Stimulated activated CD4-positive, alpha-beta T cell treated with anti-CD3 and anti-CD28 coated beads, Interleukin-2, amount 100 ng/mL, for 24 hours (primary cell): ENCODE results near the gene EIF3J.
A peak's percentile ranks its signal among the peaks of the same experiment; 100 is the strongest.
"Not testable (repeated sequence)": the region's sequence is repeated elsewhere in the genome, so short reads cannot be mapped to it uniquely, and the experiment has no call there.

Experiments
- DNase-seq, 2 donors: peaks; one replicate each; pipeline ENCODE4 v3.0.0-alpha.2; 2020

EIF3J gene, protein sequence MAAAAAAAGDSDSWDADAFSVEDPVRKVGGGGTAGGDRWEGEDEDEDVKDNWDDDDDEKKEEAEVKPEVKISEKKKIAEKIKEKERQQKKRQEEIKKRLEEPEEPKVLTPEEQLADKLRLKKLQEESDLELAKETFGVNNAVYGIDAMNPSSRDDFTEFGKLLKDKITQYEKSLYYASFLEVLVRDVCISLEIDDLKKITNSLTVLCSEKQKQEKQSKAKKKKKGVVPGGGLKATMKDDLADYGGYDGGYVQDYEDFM

DNA sequence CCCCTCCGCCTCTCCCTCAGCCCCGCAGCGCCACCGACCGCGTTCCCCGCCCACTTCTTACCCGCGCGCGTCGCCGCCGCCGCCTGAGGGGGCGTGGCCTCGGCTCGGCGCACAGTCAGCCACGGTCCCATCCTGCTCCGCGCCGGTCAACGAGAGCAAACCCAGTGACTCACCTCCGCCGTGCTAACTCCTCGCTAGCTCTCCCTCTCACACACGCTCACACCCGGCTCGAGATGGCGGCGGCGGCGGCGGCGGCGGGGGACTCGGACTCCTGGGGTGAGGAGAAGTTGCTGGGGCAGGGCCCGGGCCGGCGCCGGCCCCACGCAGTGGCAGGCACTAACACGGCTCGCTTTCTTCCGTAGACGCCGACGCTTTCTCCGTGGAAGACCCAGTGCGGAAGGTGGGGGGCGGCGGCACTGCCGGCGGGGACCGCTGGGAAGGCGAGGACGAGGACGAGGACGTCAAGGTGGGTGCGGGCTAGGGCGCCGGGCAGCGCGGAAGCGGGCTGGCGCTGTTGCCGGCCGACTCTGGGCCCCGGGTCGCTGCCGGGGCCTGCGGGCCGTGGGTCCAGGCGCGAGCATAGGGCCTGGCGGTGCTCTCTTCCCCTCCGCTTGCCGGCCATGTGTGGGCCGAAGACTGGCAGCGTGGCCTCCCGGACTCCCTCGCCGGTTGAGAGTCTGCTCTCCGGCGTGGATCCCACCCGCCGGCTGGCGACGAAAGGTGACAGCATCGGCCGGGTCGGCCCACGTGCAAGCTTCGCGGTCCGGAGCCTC is at the start of gene EIF3J:
Gene EIF3J (plus strand): TSS at position 186 of the 773 bp plus-strand sequence. CDS start 48 bp downstream, at position 234.
- peak; percentile 93 to 94 for DNase-seq

DNA sequence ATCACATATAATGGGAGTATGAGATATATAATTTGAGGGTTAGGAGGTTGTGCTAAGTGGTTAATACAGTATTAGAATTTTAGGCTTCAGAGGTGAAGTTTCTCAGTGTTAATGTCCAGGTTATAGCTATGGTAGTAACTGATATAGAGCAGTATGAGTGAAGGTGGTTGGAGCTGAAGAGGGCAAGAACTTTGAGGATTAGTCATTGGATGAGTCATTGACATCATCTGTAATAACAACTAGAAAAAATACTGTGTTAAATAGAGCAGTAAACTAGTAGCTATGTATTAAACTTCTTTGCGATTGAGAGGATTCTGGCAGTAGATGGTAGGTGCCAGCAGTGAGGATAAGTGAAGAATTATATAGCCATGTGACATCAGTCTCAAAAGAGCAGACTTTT is 47.5 kb upstream of the EIF3J start:
- no peak for DNase-seq

DNA sequence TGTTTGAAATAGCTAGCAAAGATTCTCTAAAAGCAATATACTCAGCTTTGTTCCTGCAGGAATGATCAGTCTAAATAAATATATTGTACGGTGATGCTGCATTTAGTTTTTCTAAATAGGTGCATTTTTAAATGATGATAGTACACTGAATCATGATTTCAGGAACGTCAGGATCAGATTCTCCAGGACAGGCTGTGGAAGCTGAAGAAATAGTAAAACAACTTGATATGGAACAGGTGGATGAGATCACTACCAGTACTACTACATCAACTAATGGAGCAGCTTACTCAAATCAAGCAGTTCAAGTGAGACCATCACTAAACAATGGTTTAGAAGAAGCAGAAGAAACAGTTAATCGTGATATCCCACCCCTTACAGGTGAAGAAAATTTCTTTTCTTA is 46.3 kb upstream of the EIF3J start:
- DNase-seq = no peak

DNA sequence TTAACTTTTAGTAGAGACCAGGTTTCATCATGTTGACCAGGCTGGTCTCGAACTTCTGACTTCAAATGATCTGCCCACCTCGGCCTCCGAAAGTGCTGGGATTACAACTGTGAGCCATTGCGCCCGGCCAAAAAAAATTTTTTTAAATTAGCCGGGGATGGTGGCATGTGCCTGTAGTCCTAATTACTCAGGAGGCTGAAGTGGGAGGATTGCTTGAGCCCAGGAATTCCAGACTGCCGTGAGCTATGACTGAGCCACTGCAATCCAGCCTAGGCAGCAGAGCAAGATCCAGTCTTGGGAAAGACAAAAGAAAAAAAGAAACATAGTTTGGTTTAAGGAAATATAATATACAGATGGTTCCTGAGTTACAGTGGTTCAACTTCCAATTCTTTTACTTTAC is 44.9 kb upstream of the EIF3J start:
- DNase-seq = no peak

DNA sequence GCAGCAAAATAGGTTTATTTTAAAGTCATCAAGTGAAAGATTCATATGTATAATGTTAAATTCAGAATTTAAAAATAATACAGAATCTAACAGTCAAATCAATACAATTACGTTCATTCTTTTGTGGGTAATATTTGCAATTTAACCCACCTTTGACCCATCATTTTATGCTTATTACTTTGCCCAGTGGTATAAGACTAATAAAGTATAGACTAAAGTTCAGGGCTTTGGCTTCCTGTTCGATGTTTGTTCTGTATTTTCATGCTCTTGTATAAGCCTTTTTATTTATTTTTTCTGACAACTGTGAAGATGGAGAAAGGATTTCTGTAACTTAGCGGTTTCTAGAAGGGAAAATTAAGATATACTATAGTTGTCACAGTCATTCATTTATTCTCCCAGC is 44.3 kb upstream of the EIF3J start:
- no peak for DNase-seq

DNA sequence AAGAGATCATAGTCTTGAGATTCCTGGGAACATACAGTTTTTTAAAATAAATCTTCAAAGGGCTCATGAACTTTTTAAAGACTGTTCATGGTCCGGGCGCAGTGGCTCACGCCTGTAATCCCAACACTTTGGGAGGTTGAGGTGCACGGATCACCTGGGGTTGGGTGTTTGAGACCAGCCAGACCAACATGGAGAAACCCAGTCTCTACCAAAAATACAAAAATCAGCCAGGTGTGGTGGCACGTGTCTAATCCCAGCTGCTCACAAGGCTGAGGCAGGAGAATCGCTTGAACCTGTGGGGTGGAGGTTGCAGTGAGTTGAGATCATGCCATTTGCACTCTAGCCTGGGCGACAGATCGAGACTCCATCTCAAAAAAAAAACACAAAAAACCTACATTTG is 41.4 kb upstream of the EIF3J start:
- no peak for DNase-seq

DNA sequence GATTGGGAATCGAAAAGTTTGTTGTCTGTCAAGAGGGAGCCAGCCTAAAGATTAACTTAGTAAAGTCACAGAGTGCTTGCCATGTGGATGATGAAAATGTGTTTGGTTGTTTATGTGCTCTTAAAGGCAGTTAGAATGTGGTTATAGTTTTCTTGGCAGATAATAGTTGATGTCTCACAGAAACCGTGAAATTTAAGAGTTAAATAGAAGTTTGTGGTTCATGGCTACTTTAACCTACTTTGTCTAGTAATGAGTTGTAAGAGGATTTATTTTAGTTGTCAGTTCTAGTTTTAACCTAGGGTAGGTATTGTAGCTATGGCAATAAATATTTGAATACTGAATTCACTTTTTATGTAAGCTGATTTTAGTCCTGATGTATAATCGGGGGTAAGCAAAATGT is 36.4 kb upstream of the EIF3J start:
- no peak for DNase-seq

DNA sequence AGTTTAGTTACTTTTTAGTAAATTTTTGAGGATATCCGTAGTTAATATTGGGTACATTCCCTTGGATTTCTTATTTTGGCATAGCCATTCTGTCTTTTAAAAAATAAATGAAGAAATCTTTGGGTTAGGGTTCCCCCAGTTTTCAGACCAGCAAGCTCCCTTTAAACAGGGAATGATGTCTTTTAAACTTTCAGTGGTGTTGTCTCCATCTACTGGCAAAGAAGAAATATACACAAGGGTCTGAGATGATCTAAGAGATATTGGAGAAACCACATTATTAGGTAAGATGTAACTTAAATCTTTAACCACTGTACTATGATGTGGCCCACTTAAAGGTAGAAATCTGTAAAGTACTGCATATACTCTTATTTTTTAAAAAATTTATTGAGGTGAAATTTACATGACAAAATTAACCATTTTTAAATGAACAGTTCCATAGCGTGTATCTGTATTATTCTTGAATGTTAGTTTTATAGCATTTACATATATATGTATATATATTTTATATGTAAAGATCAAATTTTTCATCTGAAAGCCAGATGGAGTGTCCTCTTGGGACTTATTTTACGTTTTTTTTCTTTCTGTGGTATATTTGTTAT is 35.1 kb upstream of the EIF3J start:
- no peak for DNase-seq

DNA sequence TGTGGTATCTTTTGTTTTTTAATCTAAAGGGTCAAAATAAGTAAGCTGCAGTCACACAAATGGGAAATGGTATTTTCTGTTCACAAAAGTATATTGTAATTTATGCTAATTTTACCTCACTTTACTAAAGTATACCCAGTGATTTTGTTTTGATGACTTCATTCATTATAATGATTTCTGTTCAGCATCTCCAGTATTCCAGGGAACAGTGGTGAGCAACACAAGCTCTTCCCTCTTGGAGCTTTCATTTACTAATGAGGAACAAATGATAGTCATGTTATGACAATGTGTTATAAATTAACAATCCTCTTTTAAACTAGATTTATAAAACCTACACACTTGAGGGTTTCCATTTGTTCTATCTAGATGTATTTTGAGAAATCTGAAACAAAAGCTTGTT is 20.5 kb upstream of the EIF3J start:
- no peak for DNase-seq

DNA sequence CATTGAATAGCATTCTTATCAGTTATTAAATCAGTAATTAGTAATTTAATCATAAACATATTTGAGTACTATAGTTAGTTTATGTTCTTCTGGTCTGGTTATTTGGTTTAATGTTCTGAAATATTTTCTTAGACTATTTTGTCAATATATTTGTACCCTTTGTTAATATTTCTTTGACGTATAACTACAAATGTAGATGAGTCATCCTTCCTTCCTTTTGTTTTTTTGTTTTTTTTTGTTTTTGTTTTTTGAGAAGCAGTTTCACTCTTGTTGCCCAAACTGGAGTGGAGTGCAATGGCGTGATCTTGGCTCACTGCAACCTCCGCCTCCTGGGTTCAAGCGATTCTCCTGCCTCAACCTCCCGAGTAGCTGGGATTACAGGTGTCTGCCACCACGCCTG is 17.4 kb upstream of the EIF3J start:
- no peak for DNase-seq

DNA sequence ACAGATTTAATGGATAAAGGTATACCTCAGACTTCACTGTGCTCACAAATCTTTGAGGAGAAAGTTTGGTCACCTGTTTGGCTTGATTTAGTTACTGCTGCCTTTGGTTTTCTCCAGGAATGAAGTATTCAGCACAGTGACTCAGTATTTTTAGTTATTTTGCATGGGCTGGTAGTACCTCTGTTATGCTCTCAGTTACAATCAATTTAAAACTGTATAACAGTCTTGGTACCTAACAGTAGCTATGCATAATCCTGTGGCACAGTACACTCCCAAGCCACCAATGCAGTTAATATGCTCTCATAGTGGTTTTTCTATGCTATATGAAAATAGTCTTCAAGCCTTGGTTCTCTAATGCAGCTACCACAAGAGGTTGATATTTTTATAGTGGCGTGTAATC is 11.9 kb upstream of the EIF3J start:
- no peak for DNase-seq

DNA sequence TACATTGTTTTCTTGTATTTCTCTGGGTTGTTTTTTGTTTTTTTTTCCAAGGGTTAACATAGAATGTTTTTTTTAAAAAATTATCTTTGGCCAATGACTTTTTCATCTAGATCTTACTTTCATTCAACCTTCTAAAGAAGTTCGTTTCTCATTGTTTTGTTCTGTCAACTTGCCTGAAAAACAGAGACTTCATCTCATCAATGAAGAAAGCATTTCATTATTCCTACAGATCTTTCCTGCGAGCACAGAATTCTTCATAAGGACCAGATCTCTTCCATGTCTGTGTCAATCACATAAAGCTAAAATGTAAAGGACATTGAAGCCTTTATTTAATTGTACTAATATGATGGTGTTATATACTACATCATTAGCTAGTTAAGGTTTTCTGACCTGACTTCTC is 9.7 kb upstream of the EIF3J start:
- no peak for DNase-seq

DNA sequence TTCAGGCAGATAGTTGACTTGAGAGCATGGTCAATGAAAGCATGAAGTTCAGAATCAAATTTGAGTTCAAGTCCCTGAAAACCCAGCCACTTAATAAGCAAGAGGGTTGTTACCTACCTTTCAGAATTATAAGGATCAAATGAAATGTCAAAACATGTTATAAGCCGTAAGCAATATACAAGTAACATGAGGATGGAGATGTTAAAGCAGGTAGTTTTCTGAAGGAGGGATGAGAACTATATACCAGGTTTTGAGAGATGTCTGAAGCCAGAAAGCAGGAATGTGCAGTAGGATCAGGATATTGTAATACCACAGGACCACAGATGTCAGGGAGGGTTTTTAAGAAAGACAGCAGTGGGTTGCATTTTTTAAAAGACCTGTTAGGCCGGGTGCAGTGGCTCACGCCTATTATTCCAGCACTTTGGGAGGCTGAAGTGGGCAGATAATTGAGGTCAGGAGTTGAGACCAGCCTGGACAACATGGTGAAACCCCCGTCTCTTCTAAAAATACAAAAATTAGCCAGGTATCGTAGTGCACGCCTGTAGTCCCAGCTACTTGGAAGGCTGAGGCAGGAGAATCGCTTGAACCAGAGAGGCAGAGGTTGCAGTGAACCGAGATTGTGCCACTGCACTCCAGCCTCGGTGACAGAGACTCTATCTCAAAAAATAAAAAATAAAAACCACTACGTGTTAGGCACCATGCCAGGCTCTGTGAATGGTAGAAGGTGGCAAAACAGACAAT is 6.9 kb upstream of the EIF3J start:
- no peak for DNase-seq

DNA sequence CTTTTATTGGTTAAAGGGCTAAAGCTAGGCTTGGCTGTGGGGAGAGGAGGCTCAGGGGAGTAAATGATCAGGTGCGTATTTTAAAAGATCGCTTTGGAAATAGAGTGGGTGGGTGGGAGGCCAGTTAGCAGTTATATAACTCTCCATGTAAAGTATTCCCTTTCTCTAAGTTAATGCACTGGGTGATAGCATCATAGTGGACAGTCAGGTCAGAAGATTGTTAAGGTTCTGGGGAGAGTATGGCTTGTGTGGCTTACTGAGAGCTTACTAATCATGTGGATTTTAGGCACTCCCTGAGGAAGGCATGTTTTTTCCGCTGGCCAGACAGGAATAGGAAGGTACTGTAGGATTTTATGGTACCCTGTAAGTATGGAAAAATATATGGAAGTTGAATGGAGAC is 6.3 kb upstream of the EIF3J start:
- DNase-seq = no peak

DNA sequence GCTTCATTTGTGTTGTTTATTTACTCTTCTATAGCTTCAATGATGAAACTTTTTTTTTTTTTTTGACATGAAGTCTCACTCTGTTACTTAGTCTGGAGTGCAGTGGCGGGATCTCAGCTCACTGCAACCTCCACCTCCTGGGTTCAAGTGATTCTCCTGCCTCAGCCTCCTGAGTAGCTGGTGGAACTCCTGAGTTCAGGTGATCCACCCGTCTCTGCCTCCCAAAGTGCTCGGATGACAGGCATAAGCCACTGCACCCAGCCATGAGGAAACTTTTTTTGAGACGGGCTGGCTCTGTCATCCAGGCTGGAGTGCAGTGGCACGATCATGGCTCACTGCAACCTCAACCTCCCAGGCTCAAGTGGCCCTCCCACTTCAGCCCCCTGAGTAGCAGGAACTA is 4.7 kb upstream of the EIF3J start:
- DNase-seq = not testable (repeated sequence)

DNA sequence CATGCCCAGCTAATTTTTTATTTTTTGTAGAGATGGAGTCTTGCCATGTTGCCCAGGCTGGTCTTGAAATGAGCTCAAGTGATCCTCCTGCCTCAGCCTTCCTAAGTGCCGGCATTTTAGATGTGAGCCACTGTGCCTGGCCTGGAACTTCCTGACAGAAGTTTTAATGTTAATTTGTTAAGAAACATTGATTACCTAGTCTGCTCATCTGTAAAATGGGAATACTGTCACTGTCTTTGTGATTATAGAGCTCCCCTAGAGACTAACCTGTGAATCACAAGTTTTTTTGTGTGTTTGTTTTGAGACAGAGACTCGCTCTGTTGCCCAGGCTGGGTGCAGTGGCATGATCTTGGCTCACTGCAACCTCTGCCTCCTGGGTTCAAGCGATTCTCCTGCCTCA is 4.3 kb upstream of the EIF3J start:
- no peak for DNase-seq

DNA sequence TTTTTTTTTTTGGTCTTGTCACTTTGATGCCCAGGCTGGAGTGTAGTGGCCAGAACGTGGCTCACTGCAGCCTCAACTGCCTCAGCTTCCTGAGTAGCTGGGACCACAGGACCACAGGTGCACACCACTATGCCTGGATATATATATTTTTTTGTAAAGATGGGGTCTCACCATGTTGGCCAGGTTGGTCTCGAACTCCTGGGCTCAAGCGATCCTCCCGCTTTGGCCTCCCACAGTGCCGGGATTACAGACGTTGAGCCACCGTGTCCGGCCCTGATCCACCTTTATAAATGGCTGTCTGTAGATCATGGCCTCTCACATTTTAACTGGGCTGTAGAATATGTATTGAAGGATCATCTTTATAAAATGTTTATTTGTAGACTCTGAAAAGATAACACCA is 1.9 kb upstream of the EIF3J start:
- DNase-seq = no peak

DNA sequence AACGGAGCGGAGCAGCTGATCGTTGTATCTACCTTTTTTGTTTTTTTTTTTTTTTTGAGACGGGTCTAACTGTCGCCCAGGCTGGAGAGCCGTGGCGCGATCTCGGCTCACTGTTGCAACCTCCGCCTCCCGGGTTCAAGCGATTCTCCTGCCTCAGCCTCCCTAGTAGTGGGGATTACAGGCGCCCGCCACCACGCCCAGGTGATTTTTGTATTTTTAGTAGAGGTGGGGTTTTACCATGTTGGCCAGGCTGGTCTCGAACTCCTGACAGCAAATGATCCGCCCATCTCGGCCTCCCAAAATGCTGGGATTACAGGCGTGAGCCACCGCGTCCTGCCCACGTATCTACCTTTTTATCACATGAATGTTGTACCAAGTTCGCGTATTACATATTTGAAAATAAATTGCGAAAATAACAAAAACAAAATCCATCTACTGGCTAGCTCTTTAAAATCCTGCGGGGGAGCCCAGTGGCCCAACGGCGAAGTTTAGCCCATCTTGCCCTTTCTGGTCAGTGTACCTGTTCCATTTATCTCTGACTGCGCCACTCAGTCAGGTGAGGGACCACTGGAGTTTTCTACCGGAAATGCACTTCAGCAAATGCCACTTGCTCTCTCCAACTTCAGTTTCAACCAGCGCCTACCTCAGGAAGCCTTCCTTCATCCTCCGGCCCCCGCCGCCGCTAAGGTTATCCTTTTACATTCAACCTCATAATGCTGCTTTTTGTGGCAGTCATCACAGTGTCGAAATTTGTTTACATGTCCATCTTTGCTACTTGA is 1.2 kb upstream of the EIF3J start:
- DNase-seq = peak; percentile 37 to 41

DNA sequence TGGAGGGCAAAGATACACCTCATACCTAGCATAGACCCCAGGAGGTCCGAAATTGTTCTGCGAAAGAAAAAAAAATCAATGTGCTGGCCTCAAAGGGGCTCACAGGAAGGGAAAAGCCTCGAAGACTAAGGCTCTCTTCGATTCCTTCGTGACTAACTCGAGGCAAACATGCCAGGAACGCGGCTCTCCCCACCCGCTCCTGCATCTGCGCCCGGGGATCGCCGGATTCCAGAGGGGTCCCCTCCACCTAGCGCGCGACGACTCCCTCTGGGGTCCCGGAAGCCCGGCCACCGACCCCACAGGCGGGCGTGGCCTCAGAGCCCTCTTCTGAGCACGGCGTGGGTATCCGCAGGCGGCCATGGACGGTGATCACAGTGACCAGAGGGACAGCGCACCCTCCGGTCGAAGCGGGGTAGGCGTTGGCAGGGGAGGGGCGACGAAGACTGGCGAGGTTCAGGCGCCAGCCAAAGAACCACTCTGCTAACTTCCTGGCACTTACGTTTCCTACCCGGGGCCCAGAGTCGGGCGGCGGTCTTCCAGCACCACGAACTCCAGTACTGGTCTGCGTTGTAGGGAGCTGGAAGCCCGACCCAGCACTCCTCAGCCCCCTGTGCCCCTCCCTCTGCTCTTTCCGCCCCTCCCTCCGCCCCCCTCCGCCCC is 515 bp upstream of the EIF3J start:
- DNase-seq = no peak

DNA sequence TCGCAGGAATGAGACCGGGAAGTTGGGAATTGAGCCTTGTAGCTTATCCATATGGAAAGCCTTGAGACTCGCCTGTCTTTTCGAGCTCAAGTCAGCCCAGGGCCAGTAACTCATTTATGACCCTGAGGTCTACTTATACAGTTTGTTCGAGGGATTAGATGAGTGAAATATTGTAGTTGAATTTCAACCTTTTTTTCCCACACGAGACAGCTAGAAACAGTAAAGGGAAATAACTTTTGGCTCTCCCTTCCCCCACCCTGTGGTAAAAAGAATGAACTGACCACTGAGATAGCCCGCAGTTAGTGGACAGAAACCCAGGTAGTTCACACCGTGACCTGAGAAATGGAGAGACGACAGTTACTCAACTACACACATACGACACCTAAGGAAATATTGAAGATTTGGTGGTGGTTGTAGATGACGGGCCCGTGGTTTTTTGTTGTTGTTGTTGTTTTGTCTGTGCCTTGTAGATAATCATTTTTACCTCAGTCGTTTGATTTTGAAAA is 841 bp downstream of the EIF3J start:
- DNase-seq = no peak

DNA sequence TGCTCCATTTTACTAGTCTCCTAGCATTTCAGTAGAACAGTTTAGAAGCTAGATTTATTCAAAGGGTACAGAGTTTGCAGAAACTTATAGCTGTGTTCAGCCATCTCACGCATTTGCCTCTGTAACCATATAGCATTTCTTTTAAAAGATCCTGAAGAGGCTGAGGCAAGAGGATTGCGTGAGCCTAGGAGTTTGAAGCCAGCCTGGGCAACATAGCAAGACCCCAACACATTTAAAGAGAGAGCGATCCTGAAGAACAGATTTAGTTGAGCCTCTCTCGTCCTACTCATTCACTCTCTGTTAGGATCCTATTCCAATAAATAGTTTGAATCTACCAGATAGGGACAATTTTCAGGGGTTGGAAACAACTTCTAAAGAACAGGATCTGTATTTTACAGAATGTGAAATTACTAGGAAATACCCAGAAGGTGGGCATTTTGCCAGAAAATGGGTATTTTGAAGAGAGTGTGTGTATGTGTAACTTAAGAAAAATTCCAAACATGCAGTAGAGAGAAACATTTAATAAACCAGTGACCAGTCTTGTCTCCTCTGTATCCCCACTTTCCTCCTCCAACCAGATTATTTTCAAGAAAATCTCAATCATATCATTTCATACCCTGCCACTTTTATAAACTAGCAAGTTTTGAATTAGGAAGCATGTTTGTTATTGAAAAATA is 4.5 kb downstream of the EIF3J start:
- DNase-seq = no peak
